GM18505 (cell line): ENCODE measurements around the gene BDH2.
A peak's percentile ranks its signal among the peaks of the same experiment; 100 is the strongest.

ENCODE experiments used
- ATAC-seq: cut with Tn5 transposase; IDR thresholded peaks from one replicate; pipeline ENCODE4 v1.9.1; 2021; ENCODE audit not compliant: unreplicated experiment
- POLR2A ChIP-seq: IDR thresholded peaks from 4 replicates; pipeline ENCODE4 v1.6.1; 2011; ENCODE audit warnings: borderline replicate concordance; ENCODE audit not compliant: insufficient read depth, insufficient read length; ENCODE audit errors: extremely low read depth

The BDH2 gene

DNA sequence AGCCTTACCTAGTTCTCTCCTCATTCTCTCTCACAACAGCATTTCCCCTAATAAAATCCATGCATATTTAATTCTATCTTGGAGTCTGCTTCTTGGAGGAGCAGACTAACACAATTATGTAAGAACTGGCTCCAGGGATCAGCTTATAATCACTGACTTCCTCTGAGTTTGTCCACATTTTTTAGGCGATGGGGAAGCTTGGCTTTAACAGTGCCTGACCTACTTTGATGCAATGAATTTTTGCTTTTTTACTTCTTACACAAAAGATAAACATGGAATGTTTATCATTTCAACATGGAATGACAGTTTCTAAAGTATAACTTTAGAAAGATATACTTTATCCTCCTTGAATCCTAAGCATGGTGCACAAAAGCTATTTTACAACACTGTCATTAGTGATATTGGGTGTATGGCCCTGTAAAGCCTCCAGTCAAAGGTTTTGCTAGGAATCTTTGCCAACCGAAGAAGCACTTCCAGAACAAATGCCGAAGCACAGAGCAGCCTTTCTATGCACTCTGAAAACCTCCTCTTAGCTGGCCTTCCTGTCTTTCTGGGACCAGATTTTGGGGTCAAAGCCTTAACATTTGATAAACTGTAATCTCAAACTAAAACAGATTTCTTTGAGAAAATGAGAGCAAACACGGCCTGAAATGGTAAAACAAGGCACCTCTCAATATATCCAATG is 736 bp downstream of the BDH2 start:
- no peak for ATAC-seq
- no peak for TF ChIP-seq POLR2A

DNA sequence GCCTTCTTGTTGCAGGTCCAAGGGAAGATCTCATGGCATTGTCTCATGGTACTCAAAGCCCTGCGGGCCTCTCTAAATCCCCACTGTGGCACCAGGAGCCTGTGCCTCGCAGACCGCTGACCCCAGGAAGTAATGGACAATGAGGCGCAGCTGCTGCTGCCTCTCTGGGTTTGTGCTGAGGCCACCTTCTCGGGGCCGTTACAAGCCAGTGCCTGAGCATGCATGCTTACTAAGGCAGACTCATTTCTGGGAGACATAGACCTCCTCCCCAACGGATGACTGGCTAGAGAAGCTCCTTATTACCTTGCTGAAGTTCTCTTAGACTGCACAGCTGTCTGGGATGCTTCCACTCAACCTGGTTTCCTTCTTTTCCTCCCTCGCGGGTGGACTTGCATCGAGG is 1.3 kb downstream of the BDH2 start:
- no peak for TF ChIP-seq POLR2A
- no peak for ATAC-seq

DNA sequence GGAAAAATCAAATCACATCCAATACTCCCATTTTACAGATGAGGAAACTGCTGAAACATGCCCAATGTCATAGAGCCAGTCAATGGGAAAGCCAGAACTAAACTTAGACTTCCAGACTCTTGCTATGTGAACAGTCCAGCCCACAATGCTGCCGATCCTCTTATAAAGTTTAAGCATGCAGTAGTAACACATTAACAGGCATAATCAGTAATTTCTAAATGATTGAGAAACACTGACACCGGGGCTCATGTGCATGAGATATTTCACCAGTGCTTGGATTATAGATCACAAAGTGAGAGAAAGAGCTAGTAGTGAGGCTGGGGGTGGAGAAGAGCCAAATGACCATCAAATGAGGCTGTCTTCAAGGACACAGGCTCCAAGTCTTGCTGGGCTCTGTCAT is 2.5 kb downstream of the BDH2 start:
- TF ChIP-seq POLR2A = no peak
- ATAC-seq = no peak

DNA sequence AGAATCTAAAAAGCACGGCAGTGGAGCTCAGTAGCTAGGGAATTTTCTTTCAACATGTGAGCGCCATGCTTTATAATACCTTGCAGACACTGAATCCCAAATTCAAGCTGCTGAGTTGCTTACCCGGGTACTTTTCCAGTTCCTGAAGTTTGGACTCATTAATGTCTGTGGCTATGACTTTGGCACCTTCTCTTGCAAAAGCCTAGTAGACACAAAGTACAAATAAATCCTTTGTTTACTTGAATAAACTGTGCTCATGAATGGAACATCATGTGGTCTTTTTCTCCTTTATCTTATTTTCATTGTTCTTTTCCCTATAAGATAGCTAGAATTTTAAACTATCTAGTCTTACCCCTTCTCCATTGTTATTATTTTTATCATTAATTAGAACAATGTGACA is 4.6 kb downstream of the BDH2 start:
- no peak for TF ChIP-seq POLR2A
- no peak for ATAC-seq

DNA sequence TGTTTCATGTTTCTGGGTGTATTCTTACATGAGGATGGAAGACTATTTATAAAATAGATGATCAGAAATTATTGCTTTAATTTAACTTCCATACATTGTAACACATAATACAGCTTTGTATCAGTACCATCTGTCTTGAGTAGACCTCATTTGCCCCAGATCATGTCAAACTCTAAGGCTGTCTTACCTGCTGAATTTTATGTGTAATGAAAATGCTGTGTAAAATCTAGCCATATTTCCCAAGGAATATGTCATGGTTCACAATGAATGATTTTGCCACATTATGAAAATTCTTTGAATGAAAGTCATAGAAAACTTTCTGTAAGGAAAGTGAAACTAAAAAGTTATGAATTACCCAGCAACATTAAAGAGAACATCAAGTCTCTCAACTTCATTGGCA is 7.4 kb downstream of the BDH2 start:
- TF ChIP-seq POLR2A = no peak
- ATAC-seq = no peak

DNA sequence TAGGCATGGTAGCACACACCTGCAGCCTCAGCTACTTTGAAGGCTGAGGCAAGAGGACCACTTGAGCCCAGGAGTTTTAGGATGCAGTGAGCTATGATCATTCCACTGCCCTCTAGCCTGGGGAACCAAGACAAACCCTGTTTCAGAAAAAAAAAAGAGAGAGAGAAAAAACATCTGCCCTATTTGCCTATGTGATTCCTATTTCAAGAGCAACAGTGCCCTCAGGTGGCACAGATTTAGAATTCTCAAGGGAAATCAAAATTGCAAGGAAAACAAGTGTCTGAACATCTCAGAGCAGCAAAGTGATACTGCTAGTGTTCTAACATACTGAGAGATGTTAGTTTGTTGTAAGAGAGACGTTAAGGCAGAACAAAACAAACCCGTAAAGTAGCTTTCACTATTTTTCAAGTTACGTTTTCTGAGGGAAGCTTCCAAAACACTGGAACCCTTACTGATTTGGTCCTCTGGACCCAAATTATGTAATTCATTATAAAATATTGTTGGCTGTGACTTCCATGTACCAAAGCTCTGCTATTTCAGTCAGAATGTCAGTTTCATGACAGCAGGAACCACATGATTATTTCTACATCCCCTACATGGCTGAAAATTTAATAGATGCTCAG is 7.9 kb downstream of the BDH2 start:
- TF ChIP-seq POLR2A = no peak
- peak; percentile 68 for ATAC-seq

DNA sequence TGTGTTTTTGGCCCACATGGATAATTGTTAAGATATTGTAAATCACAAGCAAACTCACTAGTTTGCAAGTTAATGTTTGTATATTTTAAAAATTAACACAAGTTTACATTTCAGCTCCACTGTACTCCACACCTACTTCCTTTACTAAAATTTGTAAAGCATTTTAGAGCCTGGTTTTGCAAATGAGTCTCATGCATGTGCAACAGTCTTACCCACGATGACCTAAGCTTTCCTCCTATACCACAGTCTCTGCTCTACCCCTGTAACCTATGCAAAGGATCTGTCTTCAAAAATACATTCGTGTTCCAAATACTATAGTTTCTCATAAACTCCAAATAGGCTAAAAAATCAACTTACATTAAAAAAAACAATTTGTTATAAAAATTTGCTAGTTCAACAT is 10.2 kb downstream of the BDH2 start:
- ATAC-seq = no peak
- no peak for TF ChIP-seq POLR2A

DNA sequence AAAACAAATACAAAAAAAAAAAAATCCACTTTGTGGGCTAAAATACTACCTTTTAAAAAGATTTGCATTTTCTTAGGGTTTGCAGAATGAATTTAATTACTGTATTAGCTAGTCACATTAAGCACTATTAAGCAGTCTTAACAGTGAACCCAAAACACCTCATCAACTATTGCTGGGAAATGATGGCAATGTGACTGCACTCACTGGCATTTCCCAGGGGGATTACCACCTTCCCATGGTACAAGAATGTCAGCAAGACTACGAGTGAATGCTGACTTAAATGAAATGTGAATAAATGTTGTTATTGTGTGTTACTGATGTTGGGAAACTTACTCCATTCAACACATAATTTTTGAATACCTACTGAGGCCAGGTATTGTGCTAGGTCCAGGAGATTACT is 13.1 kb downstream of the BDH2 start:
- TF ChIP-seq POLR2A = no peak

DNA sequence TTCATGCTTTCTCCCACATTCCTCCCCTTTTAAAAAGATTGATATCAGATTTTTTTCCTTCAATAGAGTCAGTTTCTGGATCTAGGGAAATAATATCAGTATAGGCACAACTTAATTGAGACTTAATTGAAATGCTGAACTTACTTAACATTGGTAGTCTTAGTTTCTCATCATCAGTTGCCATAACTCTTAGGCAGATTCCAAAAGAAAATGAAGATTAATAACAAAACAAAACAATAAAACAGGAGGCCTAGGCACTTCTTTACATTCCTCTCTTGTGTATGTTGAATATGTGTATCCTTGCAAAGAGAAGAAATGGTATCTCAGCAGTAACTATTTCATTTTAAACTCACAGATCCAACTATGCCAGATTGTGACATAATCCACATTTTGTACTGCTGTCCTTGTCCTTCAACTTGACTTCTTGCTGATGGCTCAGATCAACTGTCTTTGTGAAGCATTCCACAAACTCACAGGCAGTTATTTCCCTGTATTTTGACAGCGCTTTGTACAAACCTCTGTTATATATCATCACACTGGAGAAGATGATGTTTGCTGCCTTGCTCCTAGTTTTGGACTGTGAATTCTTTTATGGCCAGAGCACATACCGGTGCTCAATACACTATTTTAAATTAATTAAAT is 14.0 kb downstream of the BDH2 start:
- no peak for ATAC-seq
- no peak for TF ChIP-seq POLR2A

More for the DNA sequence above, 13.1 kb downstream of the BDH2 start:
- no peak for ATAC-seq

DNA sequence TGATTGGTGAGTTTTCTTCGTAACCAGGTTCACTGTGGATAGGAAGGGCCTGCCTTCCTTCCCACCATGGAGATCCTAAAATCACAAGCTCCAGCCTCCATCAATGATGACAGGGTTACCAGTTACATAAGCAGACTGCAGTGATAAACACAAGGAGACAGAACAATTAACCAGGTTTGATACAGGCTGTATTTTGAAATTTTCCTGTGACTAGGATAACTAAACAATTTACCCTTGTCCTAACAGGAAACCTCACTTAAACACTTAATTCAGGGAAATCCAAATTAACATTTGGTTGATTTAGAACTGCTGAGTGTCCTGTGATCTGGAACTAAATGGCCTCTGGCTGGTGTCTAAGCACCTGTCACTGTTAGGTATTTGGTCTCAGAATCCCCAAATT is 20.0 kb downstream of the BDH2 start:
- no peak for TF ChIP-seq POLR2A
- no peak for ATAC-seq

DNA sequence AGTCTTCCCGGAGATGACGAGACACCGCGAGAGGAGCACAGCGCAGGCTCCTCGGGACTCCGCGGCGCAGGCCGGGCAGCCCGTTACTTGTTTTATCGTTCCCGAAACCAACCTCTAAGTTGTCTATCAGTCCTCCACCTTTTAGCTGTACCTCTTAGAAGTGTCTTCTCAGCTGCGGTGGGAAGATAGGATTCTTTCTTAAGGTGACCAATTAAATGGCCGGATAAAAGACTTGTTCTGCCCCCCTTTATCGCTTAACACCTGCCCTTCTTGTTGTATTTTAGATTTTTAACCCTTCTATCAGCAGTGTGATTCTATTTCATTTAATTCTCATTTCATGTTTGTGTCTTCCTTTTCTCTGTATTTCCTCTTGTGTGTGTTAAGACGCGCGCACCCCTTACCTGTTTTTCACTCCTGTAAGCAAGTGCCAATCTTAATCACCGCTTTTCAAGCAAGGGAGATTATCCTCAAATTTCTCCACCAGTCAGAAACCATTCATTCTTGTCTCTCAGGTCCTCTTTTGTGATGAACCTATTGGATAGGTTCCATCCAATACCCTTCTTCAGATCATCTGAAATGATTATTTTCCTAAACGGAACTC is 22.8 kb downstream of the BDH2 start, which contains the start of gene SLC9B2:
SLC9B2 (minus strand) TSS at position 15 of the 601 bp plus-strand sequence. CDS start 9,211 bp downstream, outside the sequence.
- ATAC-seq = peak; percentile 44
- TF ChIP-seq POLR2A = no peak

DNA sequence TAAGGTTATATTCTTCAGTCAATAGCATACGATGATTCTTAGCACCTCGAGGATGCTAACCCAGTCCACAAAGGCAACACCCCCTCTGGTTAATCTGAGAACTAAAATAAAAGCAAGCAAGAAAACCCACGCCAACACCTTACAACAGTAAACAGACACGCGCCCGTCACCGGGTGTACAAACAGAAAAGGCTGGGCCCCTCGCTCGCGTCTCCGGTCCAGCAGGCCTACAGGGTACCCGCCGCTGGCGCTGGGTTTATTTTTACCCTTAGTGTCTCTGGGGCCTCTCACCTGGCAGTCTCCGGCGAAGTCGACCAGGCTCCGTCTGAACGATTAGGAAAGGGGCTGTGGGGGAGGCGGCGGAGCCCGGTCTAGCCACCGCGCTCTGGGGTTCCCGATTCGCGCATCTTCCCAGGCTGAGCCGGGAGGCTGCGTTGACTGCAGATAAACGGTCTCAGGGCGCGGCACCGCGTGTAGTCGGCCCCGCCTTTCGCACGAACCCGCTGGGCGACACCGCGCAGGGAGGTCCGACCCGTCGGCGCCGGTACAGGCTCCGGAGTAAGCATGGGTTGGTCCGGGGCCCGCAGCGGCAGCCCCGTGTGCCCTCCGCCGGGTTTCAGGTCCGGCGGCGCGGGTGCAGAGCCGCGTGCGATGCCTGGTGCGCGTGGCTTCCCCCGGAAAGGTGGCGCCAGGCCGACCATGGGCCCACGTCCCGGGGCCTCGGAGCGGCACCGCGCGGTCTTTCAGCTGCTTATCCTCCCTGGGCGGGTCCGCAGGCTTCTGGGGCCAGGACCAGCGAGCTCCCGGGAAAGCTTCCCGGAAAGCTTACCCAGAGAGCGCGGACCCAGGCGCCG is 23.5 kb downstream of the BDH2 start:
- peak; percentile 56 for TF ChIP-seq POLR2A
- peak; percentile 47 for ATAC-seq

DNA sequence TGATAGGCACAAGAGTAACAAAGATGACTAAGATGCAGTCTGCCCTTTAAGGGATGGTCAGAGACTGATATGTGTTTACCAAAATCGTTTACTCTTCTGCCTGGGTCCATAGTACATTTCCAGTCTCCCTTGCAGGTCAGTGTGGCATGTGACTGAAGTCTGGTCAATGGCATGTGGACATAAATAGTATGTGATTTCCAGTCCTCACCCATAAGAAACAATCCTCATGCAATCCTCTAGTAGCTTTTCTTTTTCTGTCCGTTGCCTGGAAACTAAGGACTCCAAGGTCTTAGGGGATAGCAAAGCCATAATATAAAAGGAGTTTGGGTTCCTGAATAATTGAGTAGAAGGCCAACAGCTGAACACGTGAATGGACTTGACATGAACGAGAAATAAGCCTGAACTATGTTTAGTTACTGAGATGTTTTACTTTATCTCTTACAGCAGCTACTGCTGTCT is 24.2 kb downstream of the BDH2 start:
- no peak for TF ChIP-seq POLR2A
- no peak for ATAC-seq

DNA sequence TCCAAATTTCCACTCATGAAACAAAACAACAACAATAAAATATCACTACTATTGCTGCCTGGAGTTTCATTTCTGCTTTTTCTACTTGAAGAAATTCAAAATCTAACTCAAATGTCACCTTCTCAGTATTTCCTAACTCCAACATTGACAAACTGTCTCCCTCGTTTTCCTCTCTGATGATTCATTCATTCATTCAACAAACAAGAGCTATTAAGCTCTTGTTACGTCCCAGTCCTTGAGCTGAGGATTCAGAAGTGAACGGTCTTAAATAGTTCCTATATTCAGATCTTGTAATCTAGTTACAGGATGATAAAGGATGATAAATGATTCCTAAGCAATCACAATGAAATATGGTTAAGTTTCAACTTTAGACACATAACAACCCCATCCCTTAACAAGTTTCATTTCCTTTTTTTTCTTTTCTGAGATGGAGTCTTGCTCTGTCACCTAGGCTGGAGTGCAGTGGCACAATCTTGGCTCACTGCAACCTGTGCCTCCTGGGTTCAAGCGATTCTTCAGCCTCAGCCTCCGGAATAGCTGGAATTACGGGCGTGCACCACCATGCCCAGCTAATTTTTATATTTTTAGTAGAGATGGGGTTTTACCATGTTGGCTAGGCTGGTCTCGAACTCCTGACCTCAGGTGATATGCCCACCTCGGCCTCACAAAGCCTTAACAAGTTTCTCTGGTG is 24.7 kb downstream of the BDH2 start:
- ATAC-seq = peak; percentile 36
- TF ChIP-seq POLR2A = no peak
